Neural cell (in vitro differentiated cells): ENCODE data around the gene NPC1. TPM values are rescaled to one million over a fixed set of nuclear protein-coding genes. Genes with fewer than 3 reads are reported as not detected.

Experiments used
- H2AFZ ChIP-seq: fragments of 200-600, 300-800 bp; sonication (generic), shearing (Covaris generic); 2 replicates; pipeline ENCODE4 v1.6.0; 2014; ENCODE audit warnings: low read depth, mild to moderate bottlenecking, antibody characterized with exemption, low read length, moderate library complexity
- H3F3A ChIP-seq: fragments of 200-600 bp; shearing (Covaris generic); 2 replicates; pipeline ENCODE4 v1.6.1; 2016; ENCODE audit warnings: mild to moderate bottlenecking, moderate library complexity, mixed read lengths, antibody characterized with exemption, low read length; ENCODE audit not compliant: insufficient read depth, poor library complexity, severe bottlenecking
- H3K27ac ChIP-seq: fragments of 200-600, 300-800 bp; sonication (generic), shearing (Covaris generic); 2 replicates; pipeline ENCODE4 v1.5.1; 2014; ENCODE audit warnings: mild to moderate bottlenecking, low read length, moderate library complexity
- H3K27me3 ChIP-seq: fragments of 300-800, 200-600 bp; sonication (generic), shearing (Covaris generic); 2 replicates; pipeline ENCODE4 v1.6.0; 2014; ENCODE audit warnings: mild to moderate bottlenecking, low read depth, low read length, moderate library complexity; ENCODE audit not compliant: insufficient read depth
- H3K36me3 ChIP-seq: fragments of 300-800, 200-600 bp; sonication (generic), shearing (Covaris generic); 2 replicates; pipeline ENCODE4 v1.5.1; 2014; ENCODE audit warnings: mild to moderate bottlenecking, antibody characterized with exemption, low read length, moderate library complexity; ENCODE audit not compliant: insufficient read depth
- H3K4me2 ChIP-seq: fragments of 300-800, 200-600 bp; sonication (generic), shearing (Covaris generic); 2 replicates; pipeline ENCODE4 v1.6.0; 2014; ENCODE audit warnings: mild to moderate bottlenecking, low read length
- H3K4me3 ChIP-seq: fragments of 300-800, 200-600 bp; sonication (generic), shearing (Covaris generic); 2 replicates; pipeline ENCODE4 v1.5.1; 2014; ENCODE audit warnings: mild to moderate bottlenecking, low read length, moderate library complexity
- H3K79me2 ChIP-seq: fragments of 200-600 bp; shearing (Covaris generic); replicated peaks from 2 replicates; pipeline ENCODE4 v1.6.0; 2014; ENCODE audit warnings: mild to moderate bottlenecking, low read length, moderate library complexity; ENCODE audit not compliant: insufficient read depth
- H3K9ac ChIP-seq: fragments of 300-800, 200-600 bp; sonication (generic), shearing (Covaris generic); 2 replicates; pipeline ENCODE4 v1.6.1; 2016; ENCODE audit warnings: mild to moderate bottlenecking, low read length, mixed read lengths
- H3K9me2 ChIP-seq: fragments of 200-600 bp; shearing (Covaris generic); 2 replicates; pipeline ENCODE4 v1.6.1; 2016; ENCODE audit warnings: mild to moderate bottlenecking, low read length, mixed read lengths; ENCODE audit not compliant: insufficient read depth
- H3K9me3 ChIP-seq: fragments of 200-600, 300-800 bp; sonication (generic), shearing (Covaris generic); 2 replicates; pipeline ENCODE4 v1.6.1; 2016; ENCODE audit warnings: mild to moderate bottlenecking, mixed run types, low read length, moderate library complexity, mixed read lengths
- H4K20me1 ChIP-seq: fragments of 200-600 bp; shearing (Covaris generic); 2 replicates; pipeline ENCODE4 v1.6.1; 2016; ENCODE audit warnings: mild to moderate bottlenecking, mixed run types; ENCODE audit not compliant: insufficient read depth
- CTCF ChIP-seq: fragments of 450-650 bp; IDR thresholded peaks from 2 replicates; pipeline ENCODE4 v1.5.1; 2014; ENCODE audit warnings: antibody characterized with exemption, mild to moderate bottlenecking, moderate library complexity; ENCODE audit not compliant: poor library complexity, severe bottlenecking
- EP300 ChIP-seq: fragments of 450-650 bp; conservative IDR thresholded peaks from 2 replicates; pipeline ENCODE4 v1.6.1; 2014; ENCODE audit warnings: antibody characterized with exemption, mild to moderate bottlenecking, moderate library complexity; ENCODE audit not compliant: poor library complexity, severe bottlenecking
- EZH2 ChIP-seq: fragments of 200-600, 300-800 bp; shearing (Covaris generic), sonication (generic); IDR thresholded peaks from 2 replicates; pipeline ENCODE4 v1.6.1; 2014; ENCODE audit warnings: antibody characterized with exemption, low read length, borderline replicate concordance, mild to moderate bottlenecking; ENCODE audit not compliant: insufficient read depth, poor library complexity, severe bottlenecking
- MXI1 ChIP-seq: fragments of 450-650 bp; conservative IDR thresholded peaks from 2 replicates; pipeline ENCODE4 v1.6.1; 2014; ENCODE audit warnings: antibody characterized with exemption, mild to moderate bottlenecking; ENCODE audit not compliant: poor library complexity, severe bottlenecking
- POLR2AphosphoS5 ChIP-seq: IDR thresholded peaks from 2 replicates; pipeline ENCODE4 v1.6.1; 2012
- RAD21 ChIP-seq: fragments of 450-650 bp; conservative IDR thresholded peaks from 2 replicates; pipeline ENCODE4 v1.6.1; 2014; ENCODE audit warnings: antibody characterized with exemption, mild to moderate bottlenecking, moderate library complexity
- REST ChIP-seq: IDR thresholded peaks from 2 replicates; pipeline ENCODE4 v1.6.1; 2012; ENCODE audit warnings: borderline replicate concordance
- SMC3 ChIP-seq: fragments of 450-650 bp; conservative IDR thresholded peaks from 2 replicates; pipeline ENCODE4 v1.6.1; 2014; ENCODE audit warnings: antibody characterized with exemption, mild to moderate bottlenecking, moderate library complexity; ENCODE audit not compliant: poor library complexity
- TAF1 ChIP-seq: IDR thresholded peaks from 2 replicates; pipeline ENCODE4 v1.6.1; 2012; ENCODE audit warnings: low read depth
- polyA plus RNA-seq: library from polyadenylated mRNA; depleted of rRNA; stranded (reverse); fragments of >200 nt; gene quantifications from 2 replicates; pipeline ENCODE4 v1.2.3, GENCODE V29; 2014

Gene NPC1
- polyA plus RNA-seq, 1 donor from 2014 or later, result 20.9 TPM

GRCh38 chr18:23569299-23570063 is 16.8 kb downstream of the NPC1 start:
- Histone ChIP-seq H3K9ac (no peak overlapping the region), H3K27me3 (no peaks in the 10 kb centered on the region), H3F3A (no peaks in the 10 kb centered on the region), H3K9me3 (no peaks in the 10 kb centered on the region), H3K9me2 (no peaks in the 10 kb centered on the region), H3K36me3 (peaks cover 11% of the 10 kb centered on the region), H3K4me3 (no peak overlapping the region), H4K20me1 (no peaks in the 10 kb centered on the region), H2AFZ (no peak overlapping the region), H3K27ac (no peak overlapping the region), H3K4me2 (no peak overlapping the region), H3K79me2 (no peaks in the 10 kb centered on the region)
- TF ChIP-seq EP300 (no peak), REST (no peak), SMC3 (no peak), RAD21 (no peak), EZH2 (no peak), POLR2AphosphoS5 (no peak)

- no peaks in the 10 kb centered on the region for H4K20me1 ChIP-seq
- no peak for TF ChIP-seq REST
- no peak for TF ChIP-seq TAF1
- TF ChIP-seq MXI1, result no peak
- TF ChIP-seq RAD21, result no peak
- no peak for TF ChIP-seq SMC3
- TF ChIP-seq EZH2, result no peak
- TF ChIP-seq POLR2AphosphoS5, result no peak
- no peak for TF ChIP-seq CTCF
- TF ChIP-seq EP300, result no peak
- no peak overlapping the region for H3K4me2 ChIP-seq
- H3K9me3 ChIP-seq, result no peaks in the 10 kb centered on the region
- no peak overlapping the region for H3K4me3 ChIP-seq
- H3F3A ChIP-seq, result no peaks in the 10 kb centered on the region
- H3K9me2 ChIP-seq, result no peaks in the 10 kb centered on the region
- H2AFZ ChIP-seq, result no peak overlapping the region
- H3K36me3 ChIP-seq, result peaks cover 11% of the 10 kb centered on the region
- no peaks in the 10 kb centered on the region for H3K79me2 ChIP-seq
- H3K27ac ChIP-seq, result no peak overlapping the region
- H3K9ac ChIP-seq, result no peak overlapping the region
- H3K27me3 ChIP-seq, result no peaks in the 10 kb centered on the region
Measured at GRCh38 chr18:23568281-23569138, 17.8 kb downstream of the NPC1 start.
